HEK293 (cell line): ENCODE results near the gene ABCB9.
A peak's percentile ranks its signal among the peaks of the same experiment; 100 is the strongest.

ENCODE experiments used
- CTCF ChIA-PET: fragments of 350-600 bp; formaldehyde crosslinking; extraction: SDS; loops from one replicate; lab custom pipeline; 2021; ENCODE audit warnings: antibody characterized with exemption; lab: Yijun Ruan, JAX
- POLR2A ChIA-PET: fragments of 300-600 bp; formaldehyde crosslinking; extraction: SDS; loops from one replicate; lab custom pipeline; 2020; ENCODE audit warnings: antibody characterized with exemption, inconsistent platforms; lab: Yijun Ruan, JAX
- H3K27ac ChIP-seq: fragments of 200-500 bp; sonication (Bioruptor generic); 2 replicates; pipeline ENCODE4 v1.5.1; 2014; ENCODE audit warnings: low read depth, low read length, control low read depth, inconsistent platforms; ENCODE audit errors: extremely low read depth
- H3K36me3 ChIP-seq, 2 experiments: fragments of 200-500 bp in 1 of 2; sonication (Bioruptor generic) in 1 of 2; 1 replicate in 1 of 2; 2 replicates in 1 of 2; pipeline ENCODE4 v1.5.1; 2014 to 2017; ENCODE audit warnings: inconsistent platforms in 2 of 2, low read length in 2 of 2; ENCODE audit not compliant: control insufficient read depth in 2 of 2, insufficient read depth in 1 of 2
- H3K4me1 ChIP-seq: fragments of 200-500 bp; sonication (Bioruptor generic); 2 replicates; pipeline ENCODE4 v1.5.1; 2014; ENCODE audit warnings: mild to moderate bottlenecking, low read length, inconsistent platforms; ENCODE audit not compliant: control insufficient read depth, insufficient read depth
- H3K4me3 ChIP-seq: 2 replicates; pipeline ENCODE4 v1.5.1; 2011; ENCODE audit warnings: low read depth, mild to moderate bottlenecking, control low read depth, low read length, moderate library complexity
- H3K9me3 ChIP-seq: fragments of 200-500 bp; sonication (Bioruptor generic); 2 replicates; pipeline ENCODE4 v1.5.1; 2014; ENCODE audit warnings: low read depth, low read length, inconsistent platforms; ENCODE audit not compliant: control insufficient read depth, insufficient read depth
- GLIS1 ChIP-seq: fragments of 450-650 bp; formaldehyde crosslinking; IDR thresholded peaks from 2 replicates; pipeline ENCODE4 v1.5.1; 2016; ENCODE audit warnings: missing biosample characterization, missing genetic modification characterization
- GLIS2 ChIP-seq: fragments of 450-650 bp; formaldehyde crosslinking; IDR thresholded peaks from 2 replicates; pipeline ENCODE4 v1.5.1; 2016; ENCODE audit warnings: missing biosample characterization, missing genetic modification characterization
- SCRT2 ChIP-seq: fragments of 450-650 bp; formaldehyde crosslinking; IDR thresholded peaks from 2 replicates; pipeline ENCODE4 v1.5.1; 2016; ENCODE audit warnings: missing biosample characterization, missing genetic modification characterization
- TRIM28 ChIP-seq: IDR thresholded peaks from 2 replicates; pipeline ENCODE4 v1.6.1; 2011; ENCODE audit warnings: low read length, control low read depth, borderline replicate concordance
- ZNF175 ChIP-seq: fragments of 450-650 bp; formaldehyde crosslinking; IDR thresholded peaks from 2 replicates; pipeline ENCODE4 v1.5.1; 2016; ENCODE audit warnings: missing biosample characterization, missing genetic modification characterization
- ZNF302 ChIP-seq: fragments of 450-650 bp; formaldehyde crosslinking; IDR thresholded peaks from 2 replicates; pipeline ENCODE4 v1.5.1; 2016; ENCODE audit warnings: missing biosample characterization, missing genetic modification characterization, low read depth
- ZNF341 ChIP-seq: fragments of 450-650 bp; formaldehyde crosslinking; IDR thresholded peaks from 2 replicates; pipeline ENCODE4; 2016; ENCODE audit warnings: low read depth, missing biosample characterization, missing genetic modification characterization
- ZNF76 ChIP-seq: fragments of 450-650 bp; formaldehyde crosslinking; IDR thresholded peaks from 2 replicates; pipeline ENCODE4; 2016; ENCODE audit warnings: low read depth, missing biosample characterization, missing genetic modification characterization, borderline replicate concordance
- ZNF777 ChIP-seq: fragments of 450-650 bp; formaldehyde crosslinking; IDR thresholded peaks from 2 replicates; pipeline ENCODE4 v1.5.1; 2017; ENCODE audit warnings: missing biosample characterization, missing genetic modification characterization, borderline replicate concordance
- TF ChIP-seq, protein P1 (sequence below): fragments of 450-650 bp; formaldehyde crosslinking; IDR thresholded peaks from 2 replicates; pipeline ENCODE4 v1.5.1; 2016; ENCODE audit warnings: missing biosample characterization, missing genetic modification characterization, low read depth
- TF ChIP-seq, protein P2 (sequence below): fragments of 450-650 bp; formaldehyde crosslinking; IDR thresholded peaks from 2 replicates; pipeline ENCODE4 v1.5.1; 2016; ENCODE audit warnings: missing biosample characterization, missing genetic modification characterization

The ABCB9 gene

DNA sequence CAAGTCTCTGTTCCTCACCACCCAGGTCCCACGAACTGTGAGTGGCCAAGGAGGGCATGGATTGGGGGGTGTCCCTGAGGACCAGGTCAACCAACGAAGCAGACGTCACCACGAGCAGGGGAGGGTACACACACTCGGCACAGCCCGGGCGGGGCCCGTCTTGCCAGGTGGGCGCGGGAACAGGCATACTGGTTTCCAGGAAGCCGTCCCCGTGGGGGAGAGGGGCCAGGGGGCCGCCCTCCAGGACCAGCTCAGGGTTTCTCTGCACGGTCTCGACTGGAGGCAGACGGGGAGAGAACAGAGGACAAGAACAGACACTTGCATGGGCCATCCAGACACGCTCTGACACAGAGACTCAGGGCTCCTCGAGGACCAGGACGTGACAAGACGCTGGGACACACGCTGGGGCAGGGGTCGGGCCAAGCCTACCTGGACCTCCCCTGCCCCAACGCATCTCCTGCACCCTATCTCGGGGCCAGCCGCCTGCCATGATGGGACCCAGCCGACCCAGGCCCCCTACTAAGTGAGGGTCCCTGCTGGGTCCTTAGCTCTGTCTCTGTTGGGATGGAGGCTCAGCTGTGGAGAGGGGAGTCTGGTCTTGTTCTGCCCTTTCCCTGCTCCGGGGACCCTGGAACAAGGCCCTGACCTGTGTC lies 25.5 kb upstream of the ABCB9 start:
- Histone ChIP-seq H3K4me1 (no peaks in the 10 kb centered on the region), H3K36me3 (peaks cover 0 to 5% of the 10 kb centered on the region in 2 experiments; a peak in 1 of 3 replicates), H3K27ac (no peak overlapping the region), H3K4me3 (no peak overlapping the region), H3K9me3 (no peaks in the 10 kb centered on the region)
- ChIA-PET CTCF (no interaction called here), POLR2A (no interaction called here)
- TF ChIP-seq GLIS2 (tag by site-specific recombination) (0 out of 2 replicates have a peak, but pooled peaks have one; percentile 11), ZNF341 (tag by site-specific recombination) (peak; percentile 45)
- TF ChIP-seq, protein P1, sequence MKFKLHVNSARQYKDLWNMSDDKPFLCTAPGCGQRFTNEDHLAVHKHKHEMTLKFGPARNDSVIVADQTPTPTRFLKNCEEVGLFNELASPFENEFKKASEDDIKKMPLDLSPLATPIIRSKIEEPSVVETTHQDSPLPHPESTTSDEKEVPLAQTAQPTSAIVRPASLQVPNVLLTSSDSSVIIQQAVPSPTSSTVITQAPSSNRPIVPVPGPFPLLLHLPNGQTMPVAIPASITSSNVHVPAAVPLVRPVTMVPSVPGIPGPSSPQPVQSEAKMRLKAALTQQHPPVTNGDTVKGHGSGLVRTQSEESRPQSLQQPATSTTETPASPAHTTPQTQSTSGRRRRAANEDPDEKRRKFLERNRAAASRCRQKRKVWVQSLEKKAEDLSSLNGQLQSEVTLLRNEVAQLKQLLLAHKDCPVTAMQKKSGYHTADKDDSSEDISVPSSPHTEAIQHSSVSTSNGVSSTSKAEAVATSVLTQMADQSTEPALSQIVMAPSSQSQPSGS (tag by site-specific recombination) = no peak

DNA sequence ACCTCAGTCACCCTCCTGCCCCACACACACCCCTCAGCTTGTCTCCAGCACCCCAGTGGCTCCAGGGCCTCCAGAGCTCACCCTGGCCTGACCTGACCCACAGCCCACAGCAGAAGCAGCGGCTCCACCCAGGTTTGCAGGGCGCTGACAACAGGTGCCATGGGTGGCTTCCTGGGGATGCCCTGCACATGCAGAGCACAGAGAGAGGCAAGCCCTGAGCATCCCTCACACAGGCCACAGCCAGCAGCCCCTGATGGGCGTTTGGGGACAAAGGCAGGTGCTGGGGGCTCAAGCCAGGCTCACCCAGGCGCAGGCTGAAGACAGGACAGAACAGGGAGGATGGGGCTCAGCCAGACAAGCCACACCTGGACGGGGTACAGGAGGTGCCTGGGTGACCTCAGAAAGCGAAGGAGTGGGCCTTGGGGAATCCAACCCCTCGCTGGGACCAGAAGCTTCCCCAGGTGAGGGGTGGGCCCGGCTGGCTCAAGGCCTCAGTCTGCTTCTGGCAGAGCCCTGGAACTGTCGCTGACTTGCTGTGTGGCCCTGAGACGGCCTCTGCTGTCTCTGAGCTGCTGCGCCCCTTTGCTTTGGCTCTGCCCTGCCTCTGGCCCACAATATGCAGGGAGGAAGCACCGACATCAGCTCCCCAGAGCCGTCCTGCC lies 24.8 kb upstream of the ABCB9 start:
- Histone ChIP-seq H3K36me3 (peaks cover 0 to 7% of the 10 kb centered on the region in 2 experiments; a peak in 1 of 3 replicates), H3K27ac (no peak overlapping the region), H3K4me3 (no peak overlapping the region), H3K4me1 (no peaks in the 10 kb centered on the region), H3K9me3 (no peaks in the 10 kb centered on the region)
- POLR2A ChIA-PET = no interaction called here
- CTCF ChIA-PET = no interaction called here
- TF ChIP-seq ZNF76 (tag by site-specific recombination) (no peak), SCRT2 (tag by site-specific recombination) (peak; percentile 79), ZNF777 (tag by site-specific recombination) (no peak), ZNF302 (tag by site-specific recombination) (no peak)

DNA sequence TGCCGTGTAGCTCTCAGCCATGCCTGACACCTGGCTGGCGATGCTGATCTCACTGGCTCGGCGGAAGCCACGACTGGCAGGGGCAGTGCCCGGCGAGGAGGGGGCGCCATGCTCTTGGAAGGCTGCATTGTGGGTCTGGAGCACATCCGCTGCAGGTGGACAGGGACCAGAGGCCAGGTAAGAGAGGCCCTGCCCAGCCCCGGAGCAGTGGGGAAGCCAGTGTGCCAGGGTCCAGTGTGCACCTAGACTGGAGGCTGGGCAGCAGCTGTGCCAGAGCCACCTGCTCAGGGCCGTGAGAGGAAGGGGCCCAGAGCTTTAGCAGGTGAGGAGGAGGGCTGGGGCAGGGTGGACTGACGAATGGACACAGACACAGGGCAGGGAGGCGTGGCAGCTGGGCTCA lies 24.3 kb upstream of the ABCB9 start:
- ChIA-PET CTCF (no interaction called here), POLR2A (no interaction called here)
- H3K4me3 ChIP-seq = no peak overlapping the region
- no peak overlapping the region for H3K27ac ChIP-seq
- H3K36me3 ChIP-seq = peaks cover 0 to 7% of the 10 kb centered on the region in 2 experiments; a peak in 1 of 3 replicates
- no peaks in the 10 kb centered on the region for H3K9me3 ChIP-seq
- no peaks in the 10 kb centered on the region for H3K4me1 ChIP-seq
- TF ChIP-seq, protein P2, sequence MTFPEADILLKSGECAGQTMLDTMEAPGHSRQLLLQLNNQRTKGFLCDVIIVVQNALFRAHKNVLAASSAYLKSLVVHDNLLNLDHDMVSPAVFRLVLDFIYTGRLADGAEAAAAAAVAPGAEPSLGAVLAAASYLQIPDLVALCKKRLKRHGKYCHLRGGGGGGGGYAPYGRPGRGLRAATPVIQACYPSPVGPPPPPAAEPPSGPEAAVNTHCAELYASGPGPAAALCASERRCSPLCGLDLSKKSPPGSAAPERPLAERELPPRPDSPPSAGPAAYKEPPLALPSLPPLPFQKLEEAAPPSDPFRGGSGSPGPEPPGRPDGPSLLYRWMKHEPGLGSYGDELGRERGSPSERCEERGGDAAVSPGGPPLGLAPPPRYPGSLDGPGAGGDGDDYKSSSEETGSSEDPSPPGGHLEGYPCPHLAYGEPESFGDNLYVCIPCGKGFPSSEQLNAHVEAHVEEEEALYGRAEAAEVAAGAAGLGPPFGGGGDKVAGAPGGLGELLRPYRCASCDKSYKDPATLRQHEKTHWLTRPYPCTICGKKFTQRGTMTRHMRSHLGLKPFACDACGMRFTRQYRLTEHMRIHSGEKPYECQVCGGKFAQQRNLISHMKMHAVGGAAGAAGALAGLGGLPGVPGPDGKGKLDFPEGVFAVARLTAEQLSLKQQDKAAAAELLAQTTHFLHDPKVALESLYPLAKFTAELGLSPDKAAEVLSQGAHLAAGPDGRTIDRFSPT (tag by site-specific recombination) = 0 out of 2 replicates have a peak, but pooled peaks have one; percentile 12
- TF ChIP-seq GLIS1 (tag by site-specific recombination) = no peak
- TF ChIP-seq, all 188 proteins: peak for 1

DNA sequence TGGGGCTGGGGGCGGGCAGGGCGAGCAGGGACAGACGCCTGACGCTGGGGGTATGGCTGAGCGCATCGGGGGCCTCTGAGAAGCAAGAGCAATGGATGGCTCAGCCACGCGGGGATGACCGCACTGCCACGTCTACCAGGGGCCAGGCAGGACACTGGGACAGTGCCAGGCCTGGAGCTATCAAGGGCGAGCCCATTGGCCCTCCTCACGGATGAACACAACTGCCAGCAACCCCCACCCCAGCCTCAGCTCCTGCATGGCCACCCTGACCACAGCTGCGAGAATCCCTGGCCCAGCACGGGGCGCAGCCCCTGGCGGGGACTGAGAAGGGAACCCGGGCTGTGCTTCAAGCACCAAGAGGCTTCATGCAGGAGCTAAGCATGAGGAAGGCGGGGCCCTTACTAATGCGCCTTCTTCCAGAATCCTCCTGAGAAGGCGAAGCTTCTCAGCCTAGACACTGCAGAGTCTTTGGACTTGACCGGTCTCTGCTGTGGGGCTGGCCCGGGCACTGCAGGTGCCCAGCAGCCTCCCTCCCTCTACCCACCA lies 23.7 kb upstream of the ABCB9 start:
- CTCF ChIA-PET = no interaction called here
- POLR2A ChIA-PET = no interaction called here
- H3K27ac ChIP-seq = no peak overlapping the region
- H3K36me3 ChIP-seq = peaks cover 0 to 7% of the 10 kb centered on the region in 2 experiments; a peak in 1 of 3 replicates
- H3K4me1 ChIP-seq = no peaks in the 10 kb centered on the region
- no peak overlapping the region for H3K4me3 ChIP-seq
- H3K9me3 ChIP-seq = no peaks in the 10 kb centered on the region
- TF ChIP-seq ZNF175 (tag by site-specific recombination) = no peak
- TF ChIP-seq TRIM28 = no peak
